ENCODE measurements around the gene RAB40A.

DNA sequence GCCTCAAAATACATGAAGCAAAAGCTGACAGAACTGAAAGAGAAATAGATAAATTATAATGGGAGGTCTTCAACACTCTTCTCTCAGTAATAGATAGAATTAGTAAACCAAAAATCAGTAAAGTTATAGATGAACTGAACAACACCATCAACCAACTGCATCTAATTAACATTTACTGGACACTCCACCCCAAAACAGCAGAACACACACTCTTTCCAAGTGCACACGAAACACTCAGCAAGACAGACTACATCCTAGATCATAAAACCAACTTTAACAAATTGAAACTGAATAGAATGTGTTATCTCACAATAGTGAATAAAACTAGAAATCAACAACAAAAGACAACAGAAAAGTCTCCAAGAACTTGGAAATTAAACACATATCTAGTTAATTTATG lies 41.0 kb upstream of the RAB40A start:
- no peak for TF ChIP-seq CTCF (IDR thresholded peaks at IDR 0.05; ENCODE audit: low read depth, low read length, poor library complexity, severe bottlenecking)
- TF ChIP-seq EZH2phosphoT487 (IDR thresholded peaks at IDR 0.05; ENCODE audit: borderline replicate concordance, low read length) = no peak
